ENCODE results near the gene ABLIM2.

GRCh38 chr4:8155660-8156421 lies 2.8 kb downstream of the ABLIM2 start:
- TF ChIP-seq CTCF (IDR thresholded peaks at IDR 0.05) = no peak
- no peak for TF ChIP-seq POLR2A (IDR thresholded peaks at IDR 0.05; ENCODE audit: low read length)
- no peak for TF ChIP-seq BHLHE40 (IDR thresholded peaks at IDR 0.05; ENCODE audit: low read depth, low read length)
- no peak for TF ChIP-seq CHD2 (IDR thresholded peaks at IDR 0.05; ENCODE audit: low read length, partially characterized antibody)
- no peak for TF ChIP-seq EP300 (IDR thresholded peaks at IDR 0.05)
- no peak for TF ChIP-seq SMC3 (IDR thresholded peaks at IDR 0.05)
